H1 (cell line): ENCODE measurements around the gene JPH2. TPM values are rescaled to one million over a fixed set of nuclear protein-coding genes. Genes with fewer than 3 reads are reported as not detected.

Source experiments
- polyA plus RNA-seq, 7 experiments: library from polyadenylated mRNA; depleted of rRNA in 3 of 7; stranded (reverse) in 5 of 7; unstranded in 2 of 7; fragments of >200 nt in 5 of 7; fragments of 200-250 nt in 2 of 7; gene quantifications; 1 replicate in 5 of 7; 2 replicates in 1 of 7; 4 replicates in 1 of 7; pipeline versions ENCODE4 v1.2.1 to v1.2.3, GENCODE V29; 2011 to 2013; ENCODE audit warnings: missing spikeins in 2 of 7, mixed read lengths in 2 of 7
- total RNA-seq: library from RNA; stranded (reverse); fragmentation: NEBNext Ultra II Directional; extraction: Animal tissue kit (Norgen Biotek cat#: 25700); gene quantifications from 2 replicates; pipeline ENCODE4 v1.2.1, GENCODE V29; 2021
- TF ChIP-seq, protein P1 (sequence below): IDR thresholded peaks from 2 replicates; pipeline ENCODE4 v1.6.1; 2012; ENCODE audit warnings: low read length, inconsistent platforms

JPH2 gene
- total and polyA plus RNA-seq, 2 of the 8 experiments (the other 6 are each of a cell fraction or from before 2014, with no cell fraction given), result 0.59 to 1.3 TPM

DNA sequence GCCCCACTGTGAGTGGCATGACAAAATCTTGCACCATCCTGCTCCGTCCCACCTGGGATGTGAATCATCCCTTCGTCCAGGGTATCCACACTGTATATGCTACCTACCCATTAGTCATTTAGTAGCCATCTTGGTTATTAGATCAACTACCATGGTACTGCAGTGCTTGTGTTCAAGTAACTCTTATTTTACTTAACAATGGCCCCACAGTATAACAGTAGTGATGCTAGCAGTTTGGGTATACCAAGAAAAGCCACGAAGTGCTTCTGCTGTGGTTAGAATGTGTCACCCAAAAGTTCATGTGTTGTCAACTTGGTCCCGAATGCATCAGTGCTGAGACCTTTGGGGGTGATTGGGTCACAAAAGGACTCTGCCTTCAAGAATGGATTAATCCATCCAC lies 11.9 kb upstream of the JPH2 start (continued):
- TF ChIP-seq, protein P1, sequence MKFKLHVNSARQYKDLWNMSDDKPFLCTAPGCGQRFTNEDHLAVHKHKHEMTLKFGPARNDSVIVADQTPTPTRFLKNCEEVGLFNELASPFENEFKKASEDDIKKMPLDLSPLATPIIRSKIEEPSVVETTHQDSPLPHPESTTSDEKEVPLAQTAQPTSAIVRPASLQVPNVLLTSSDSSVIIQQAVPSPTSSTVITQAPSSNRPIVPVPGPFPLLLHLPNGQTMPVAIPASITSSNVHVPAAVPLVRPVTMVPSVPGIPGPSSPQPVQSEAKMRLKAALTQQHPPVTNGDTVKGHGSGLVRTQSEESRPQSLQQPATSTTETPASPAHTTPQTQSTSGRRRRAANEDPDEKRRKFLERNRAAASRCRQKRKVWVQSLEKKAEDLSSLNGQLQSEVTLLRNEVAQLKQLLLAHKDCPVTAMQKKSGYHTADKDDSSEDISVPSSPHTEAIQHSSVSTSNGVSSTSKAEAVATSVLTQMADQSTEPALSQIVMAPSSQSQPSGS, result no peak
